HG02884 (cell line): ENCODE data around the gene MYO3B.
"Not testable (repeated sequence)": the region's sequence is repeated elsewhere in the genome, so short reads cannot be mapped to it uniquely, and the experiment has no call there.

ENCODE experiments used
- ATAC-seq: cut with Tn5 transposase; IDR thresholded peaks from one replicate; pipeline ENCODE4 v1.9.1; 2021; ENCODE audit warnings: mild to moderate bottlenecking, moderate library complexity; ENCODE audit not compliant: unreplicated experiment

MYO3B gene

GRCh38 chr2:170456914-170457313 is 279.0 kb downstream of the MYO3B start:
- ATAC-seq, result no peak

GRCh38 chr2:170457742-170458141 is 279.8 kb downstream of the MYO3B start:
- ATAC-seq, result no peak

DNA sequence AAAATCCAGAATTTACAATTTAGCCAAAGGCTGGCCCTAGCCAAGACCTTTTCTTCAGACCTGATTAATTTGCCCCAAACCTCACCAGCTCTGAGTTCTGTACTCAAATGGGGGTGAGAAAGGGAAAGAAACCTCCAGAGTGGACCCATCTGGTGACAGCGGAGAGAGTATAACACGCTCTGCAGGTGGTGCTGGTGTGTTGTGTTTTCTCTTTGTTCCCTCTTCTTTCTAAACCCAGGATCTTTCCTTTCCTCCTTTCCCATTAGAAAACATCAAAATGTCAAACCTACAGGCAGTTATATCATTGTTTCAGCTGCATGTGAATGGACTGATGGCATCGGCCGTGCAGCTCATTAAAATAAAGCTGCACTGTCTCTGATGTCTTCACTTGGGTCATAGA is 283.9 kb downstream of the MYO3B start:
- ATAC-seq, result no peak

GRCh38 chr2:170462433-170463205 is 284.7 kb downstream of the MYO3B start:
- ATAC-seq, result no peak

- no peak for ATAC-seq
These were observed 285.2 kb downstream of the MYO3B start for GRCh38 chr2:170463206-170463537.

DNA sequence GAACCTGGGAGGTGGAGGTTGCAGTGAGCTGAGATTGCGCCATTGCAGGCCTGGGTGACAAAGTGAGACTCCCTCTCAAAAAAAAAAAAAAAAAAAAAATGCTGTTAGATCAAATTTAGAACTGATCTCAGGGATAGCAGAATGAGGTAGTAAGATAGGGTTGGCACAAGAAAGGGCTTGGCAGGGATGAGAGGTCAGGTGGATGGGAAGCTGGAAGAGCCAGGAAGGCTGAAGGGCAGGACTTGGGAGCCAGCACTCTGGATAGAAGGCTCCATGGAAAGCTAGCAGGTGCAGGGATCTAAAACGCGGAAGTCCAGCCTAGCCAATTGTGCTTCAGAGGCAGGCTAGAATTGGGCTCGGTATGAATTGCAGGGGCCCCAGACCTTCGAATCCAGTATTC is 286.3 kb downstream of the MYO3B start:
- no peak for ATAC-seq

- no peak for ATAC-seq
These were observed 287.3 kb downstream of the MYO3B start for GRCh38 chr2:170465241-170465640.

DNA sequence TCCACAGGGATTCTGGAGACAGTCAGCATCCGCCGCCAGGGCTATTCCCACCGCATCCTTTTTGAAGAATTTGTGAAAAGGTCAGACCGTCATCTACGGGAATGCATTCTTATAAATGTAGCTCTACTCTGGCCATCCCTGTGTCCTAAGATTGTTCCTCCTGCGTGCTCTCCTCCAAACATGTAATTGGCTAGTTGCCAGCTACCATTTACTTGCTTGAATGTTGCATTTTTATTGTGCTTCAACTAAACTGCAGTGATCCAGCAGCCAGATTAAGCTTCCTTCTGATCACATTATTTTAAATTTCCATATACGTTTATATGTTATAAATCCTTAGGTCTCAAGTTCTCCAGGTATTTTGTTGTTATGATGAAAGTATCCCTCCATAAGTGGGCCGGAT is 288.7 kb downstream of the MYO3B start:
- ATAC-seq, result no peak

GRCh38 chr2:170467568-170468422 is 289.8 kb downstream of the MYO3B start:
- no peak for ATAC-seq

DNA sequence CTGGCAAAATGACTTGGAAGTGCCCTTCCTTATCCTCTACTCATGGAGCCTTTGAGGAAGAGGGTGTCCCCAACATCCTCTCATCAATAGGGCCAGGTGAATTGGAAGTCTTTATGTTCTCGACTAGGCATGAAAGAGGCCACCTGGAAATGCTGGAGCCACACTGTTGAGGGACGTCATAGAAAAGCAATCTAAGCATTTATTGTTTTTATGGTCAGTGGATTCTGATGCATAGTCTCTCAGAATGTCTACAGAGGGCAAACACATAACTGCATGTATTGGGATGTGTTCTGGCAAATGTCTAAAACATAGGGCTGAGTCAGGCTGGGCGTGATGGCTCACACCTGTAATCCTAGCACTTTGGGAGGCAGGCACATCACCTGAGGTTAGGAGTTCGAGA is 290.6 kb downstream of the MYO3B start:
- ATAC-seq, result no peak

DNA sequence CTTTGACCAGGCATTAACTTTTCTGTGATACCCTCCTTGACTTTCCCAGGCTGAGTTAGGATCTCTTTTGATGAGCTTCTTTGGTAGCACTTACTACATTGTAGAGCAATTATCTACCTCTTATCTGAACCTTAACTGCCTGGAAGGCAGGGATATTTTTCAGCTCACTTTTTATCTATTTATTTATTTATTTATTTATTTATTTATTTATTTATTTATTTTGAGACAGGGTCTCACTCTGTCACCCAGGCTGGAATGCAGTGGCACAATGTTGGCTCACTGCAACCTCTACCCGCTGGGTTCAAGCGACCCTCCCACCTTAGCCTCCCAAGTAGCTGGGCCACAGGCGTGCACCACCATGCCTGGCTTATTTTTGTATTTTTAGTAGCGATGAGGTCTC is 294.6 kb downstream of the MYO3B start:
- ATAC-seq, result not testable (repeated sequence)

GRCh38 chr2:170475878-170476277 is 297.9 kb downstream of the MYO3B start:
- no peak for ATAC-seq

DNA sequence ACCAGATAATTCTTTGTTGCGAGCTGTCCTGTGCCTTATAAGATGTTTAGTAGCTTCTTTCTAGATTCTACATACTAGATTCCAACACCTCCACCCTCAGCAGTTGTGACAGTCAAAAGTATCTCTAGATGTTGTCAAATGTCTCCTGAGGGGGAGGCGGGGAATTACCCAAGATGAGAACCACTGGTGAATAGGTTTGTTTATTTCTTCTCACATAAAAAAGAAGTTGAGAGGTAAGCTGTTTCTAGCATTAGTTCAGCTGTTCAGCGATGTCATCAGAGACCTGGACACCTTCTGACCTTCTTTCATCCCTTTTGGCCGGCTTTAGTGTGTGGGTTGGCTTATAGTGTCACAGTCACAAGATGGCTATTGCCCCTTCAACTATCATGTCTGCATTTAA is 299.7 kb downstream of the MYO3B start:
- ATAC-seq, result no peak

DNA sequence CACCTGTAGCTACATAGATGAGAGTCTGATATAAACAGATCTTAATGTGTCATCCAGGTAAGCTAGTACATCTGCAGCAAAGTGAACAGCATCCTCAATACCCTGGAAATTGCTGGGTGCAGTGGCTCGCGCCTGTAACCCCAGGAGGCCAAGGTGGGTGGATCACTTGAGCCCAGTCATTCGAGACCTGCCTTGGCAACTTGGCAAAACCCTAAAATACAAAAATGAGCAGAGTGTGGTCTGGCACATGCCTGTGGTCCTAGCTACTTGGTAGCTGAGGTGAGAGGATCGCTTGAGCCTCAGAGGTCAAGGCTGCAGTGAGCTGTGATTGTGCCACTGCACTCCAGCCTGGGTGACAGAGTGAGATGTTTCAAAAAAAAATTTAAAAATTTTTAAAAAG is 303.3 kb downstream of the MYO3B start:
- ATAC-seq, result no peak

GRCh38 chr2:170484552-170484951 is 306.6 kb downstream of the MYO3B start:
- ATAC-seq, result no peak

GRCh38 chr2:170485254-170486026 is 307.5 kb downstream of the MYO3B start:
- no peak for ATAC-seq

DNA sequence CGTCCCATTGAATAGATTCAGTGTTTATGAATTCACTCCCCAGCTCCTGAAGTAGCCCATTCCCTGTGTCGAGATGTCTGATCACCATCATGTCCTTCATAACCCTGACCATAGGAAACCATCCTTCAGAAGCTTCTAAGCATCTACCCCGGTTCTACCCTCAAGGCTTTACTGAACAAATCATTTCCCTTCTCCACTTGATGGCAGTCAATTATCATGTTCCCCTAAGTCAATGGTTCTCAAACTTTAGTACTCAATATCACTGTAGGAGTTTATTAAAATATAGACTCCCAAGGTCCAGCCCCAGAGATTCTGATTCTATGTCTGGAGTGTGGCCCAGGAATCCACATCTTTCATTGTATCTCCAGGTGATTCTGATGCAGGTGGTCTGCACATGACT is 308.8 kb downstream of the MYO3B start:
- ATAC-seq, result no peak

DNA sequence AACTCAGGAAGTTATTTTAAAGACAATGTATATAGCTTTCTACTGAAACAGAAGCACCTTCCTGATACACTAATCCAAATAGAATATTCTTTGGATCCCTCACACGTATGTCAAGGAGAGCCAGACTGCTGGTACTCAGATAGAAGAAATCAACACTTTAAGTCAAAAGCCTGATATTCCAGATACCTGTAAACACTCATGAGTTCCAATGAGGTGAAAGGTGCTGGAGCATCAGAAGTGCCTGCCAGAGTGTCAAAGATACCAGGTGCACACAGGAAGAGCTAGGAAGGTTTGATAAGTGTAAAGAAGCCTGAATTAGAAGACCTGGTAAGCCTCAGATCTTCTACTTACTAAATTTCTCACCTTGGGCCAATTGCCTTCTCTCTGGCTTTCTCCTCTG is 310.9 kb downstream of the MYO3B start:
- ATAC-seq, result no peak

DNA sequence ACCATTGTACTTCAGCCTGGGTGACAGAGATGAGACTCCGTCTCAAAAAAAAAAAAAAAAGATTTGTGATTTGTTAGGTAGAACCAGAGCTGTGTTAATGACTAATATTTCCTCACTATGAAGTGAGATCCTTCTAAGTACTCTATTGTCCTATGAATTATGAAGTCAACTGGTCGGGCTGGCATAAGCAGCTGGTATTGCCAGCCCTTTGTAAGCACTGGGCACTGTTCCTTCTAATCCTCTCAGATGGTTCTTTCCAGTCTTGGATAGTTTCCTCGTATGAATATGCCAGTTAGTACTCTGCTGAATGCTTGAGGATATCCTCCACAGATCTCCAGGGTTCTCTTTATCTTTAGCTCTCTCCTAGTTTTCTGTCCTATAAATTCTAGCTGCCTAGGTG is 314.1 kb downstream of the MYO3B start:
- no peak for ATAC-seq

DNA sequence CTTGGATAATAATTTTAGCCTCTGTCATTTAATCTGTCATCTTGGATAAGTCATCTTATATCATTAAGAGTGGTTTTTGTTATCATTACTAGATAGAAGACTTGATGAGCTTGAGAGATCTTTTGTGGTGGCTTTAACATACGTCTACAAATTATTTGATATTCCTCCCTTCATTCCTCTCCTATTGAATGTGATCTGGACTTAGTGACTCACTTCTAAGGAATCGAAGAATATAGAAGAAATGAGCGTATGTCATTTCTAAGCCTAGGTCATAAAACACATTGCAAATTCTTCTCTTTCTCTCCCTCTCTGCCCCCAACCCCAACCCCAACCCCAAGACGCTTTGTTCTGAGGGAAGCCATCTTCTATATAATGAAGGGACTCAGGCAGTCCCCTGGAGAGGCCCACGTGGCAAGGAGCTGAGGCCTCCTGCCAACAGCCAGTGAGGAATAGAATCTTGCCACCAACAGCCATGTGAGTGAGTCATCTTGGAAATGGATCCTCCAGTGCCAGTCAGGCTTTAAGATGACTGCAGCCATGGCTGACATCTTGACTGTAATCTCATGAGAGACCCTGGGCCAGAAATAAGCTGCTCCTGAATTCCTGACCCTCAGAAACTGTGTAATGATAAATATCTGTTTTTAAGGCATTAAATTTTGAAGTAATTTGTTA is 315.6 kb downstream of the MYO3B start:
- ATAC-seq, result no peak

- ATAC-seq, result no peak
These were observed 317.9 kb downstream of the MYO3B start for GRCh38 chr2:170495896-170496295.
